GM23338 (cell line): Measurements from ENCODE around the gene HSD17B1. TPM values are rescaled to one million over a fixed set of nuclear protein-coding genes. Genes with fewer than 3 reads are reported as not detected.

Experiments used
- ATAC-seq: fragments of 200-7000 bp; cut with Tn5 transposase; 3 replicates; pipeline ENCODE4 v1.9.1; 2020
- DNase-seq: peaks from one replicate; pipeline ENCODE4 v3.0.0-alpha.2; 2015; ENCODE audit warnings: low spot score
- H2AFZ ChIP-seq: fragments of 200-600 bp; sonication (generic); 2 replicates; pipeline ENCODE4 v1.8.0; 2016; ENCODE audit warnings: antibody characterized with exemption, mild to moderate bottlenecking, moderate library complexity
- H3F3A ChIP-seq: fragments of 200-600 bp; sonication (generic); replicated peaks from 2 replicates; pipeline ENCODE4 v1.8.0; 2017; ENCODE audit warnings: antibody characterized with exemption, mixed run types, low read depth
- H3K27ac ChIP-seq: fragments of 200-600 bp; sonication (generic); 2 replicates; pipeline ENCODE4 v1.6.1; 2016; ENCODE audit warnings: low read depth
- H3K27me3 ChIP-seq: fragments of 200-600 bp; sonication (generic); 2 replicates; pipeline ENCODE4 v1.8.0; 2016; ENCODE audit warnings: mild to moderate bottlenecking, mixed run types, moderate library complexity; ENCODE audit not compliant: insufficient read depth
- H3K36me3 ChIP-seq: fragments of 200-600 bp; sonication (generic); 2 replicates; pipeline ENCODE4 v1.8.0; 2016; ENCODE audit warnings: mild to moderate bottlenecking; ENCODE audit not compliant: insufficient read depth
- H3K4me1 ChIP-seq: fragments of 200-600 bp; sonication (generic); 2 replicates; pipeline ENCODE4 v1.8.0; 2016; ENCODE audit warnings: mild to moderate bottlenecking, moderate library complexity; ENCODE audit not compliant: insufficient read depth
- H3K4me2 ChIP-seq: fragments of 200-600 bp; sonication (generic); 2 replicates; pipeline ENCODE4 v1.7.1; 2017; ENCODE audit warnings: mixed run types
- H3K4me3 ChIP-seq: fragments of 200-600 bp; sonication (generic); 2 replicates; pipeline ENCODE4 v1.6.1; 2016; ENCODE audit warnings: mixed run types
- H3K79me2 ChIP-seq: fragments of 200-600 bp; sonication (generic); replicated peaks from 2 replicates; pipeline ENCODE4 v1.8.0; 2017; ENCODE audit warnings: mild to moderate bottlenecking; ENCODE audit not compliant: insufficient read depth
- H3K9me2 ChIP-seq: fragments of 200-600 bp; sonication (generic); 2 replicates; pipeline ENCODE4 v1.8.0; 2017; ENCODE audit not compliant: insufficient read depth
- H4K20me1 ChIP-seq: fragments of 200-600 bp; sonication (generic); replicated peaks from 2 replicates; pipeline ENCODE4 v1.8.0; 2017; ENCODE audit warnings: mild to moderate bottlenecking; ENCODE audit not compliant: insufficient read depth
- H3K27ac Mint-ChIP-seq: 2 replicates; pipeline ENCODE4 v1.8.0; 2020; ENCODE audit warnings: inconsistent platforms, mild to moderate bottlenecking, moderate library complexity, mixed read lengths
- H3K27me3 Mint-ChIP-seq: 3 replicates; pipeline ENCODE4 v1.8.0; 2022; ENCODE audit warnings: low read depth, mild to moderate bottlenecking, moderate library complexity, mixed read lengths, inconsistent platforms; ENCODE audit not compliant: insufficient read depth, poor library complexity
- H3K36me3 Mint-ChIP-seq: 3 replicates; pipeline ENCODE4 v1.8.0; 2021; ENCODE audit warnings: low read depth, mild to moderate bottlenecking, inconsistent platforms, moderate library complexity, mixed read lengths
- H3K4me1 Mint-ChIP-seq: 3 replicates; pipeline ENCODE4 v1.8.0; 2020; ENCODE audit warnings: mild to moderate bottlenecking, inconsistent platforms, mixed read lengths
- H3K4me3 Mint-ChIP-seq: 3 replicates; pipeline ENCODE4 v1.8.0; 2021; ENCODE audit warnings: moderate library complexity, mild to moderate bottlenecking, inconsistent platforms, mixed read lengths
- H3K9me3 Mint-ChIP-seq: 3 replicates; pipeline ENCODE4 v1.8.0; 2020; ENCODE audit warnings: moderate library complexity, mild to moderate bottlenecking, inconsistent platforms, mixed read lengths
- CREB1 ChIP-seq: fragments of 250-450 bp; sonication (Bioruptor Pico); IDR thresholded peaks from 2 replicates; pipeline ENCODE4 v1.5.0; 2020; ENCODE audit warnings: low read depth, mild to moderate bottlenecking, moderate library complexity
- ZNF331 ChIP-seq: fragments of 250-450 bp; sonication (Bioruptor Pico); IDR thresholded peaks from 2 replicates; pipeline ENCODE4 v1.5.0; 2020; ENCODE audit warnings: low read depth, mild to moderate bottlenecking, moderate library complexity
- polyA plus RNA-seq: library from polyadenylated mRNA; unstranded; fragments of >200 nt; fragmentation: Nextera tagmentation; extraction: Ambion mirVana; gene quantifications from 2 replicates; pipeline ENCODE4 v1.2.1, GENCODE V29; 2016
- total RNA-seq: library from RNA; depleted of rRNA; stranded (reverse); fragments of >200 nt; shearing (Covaris generic); gene quantifications from 2 replicates; pipeline ENCODE4 v1.2.3, GENCODE V29; 2014
- TF ChIP-seq, protein P1 (sequence below): IDR thresholded peaks from one replicate; pipeline ENCODE4 v1.6.1; 2018; ENCODE audit warnings: antibody characterized with exemption; ENCODE audit not compliant: unreplicated experiment
- TF ChIP-seq, protein P2 (sequence below), 2 experiments: fragments of 200-600 bp in 1 of 2; sonication (generic) in 1 of 2; conservative IDR thresholded peaks; 2 replicates each; pipeline versions ENCODE4 v1.5.1 to v1.6.1; 2016 to 2017; ENCODE audit warnings: antibody characterized with exemption in 2 of 2, low read depth in 2 of 2, mild to moderate bottlenecking in 2 of 2, moderate library complexity in 1 of 2

Gene HSD17B1
- total and polyA plus RNA-seq, 2 experiments from 2014 or later: 0.97 to 1.7 TPM

DNA sequence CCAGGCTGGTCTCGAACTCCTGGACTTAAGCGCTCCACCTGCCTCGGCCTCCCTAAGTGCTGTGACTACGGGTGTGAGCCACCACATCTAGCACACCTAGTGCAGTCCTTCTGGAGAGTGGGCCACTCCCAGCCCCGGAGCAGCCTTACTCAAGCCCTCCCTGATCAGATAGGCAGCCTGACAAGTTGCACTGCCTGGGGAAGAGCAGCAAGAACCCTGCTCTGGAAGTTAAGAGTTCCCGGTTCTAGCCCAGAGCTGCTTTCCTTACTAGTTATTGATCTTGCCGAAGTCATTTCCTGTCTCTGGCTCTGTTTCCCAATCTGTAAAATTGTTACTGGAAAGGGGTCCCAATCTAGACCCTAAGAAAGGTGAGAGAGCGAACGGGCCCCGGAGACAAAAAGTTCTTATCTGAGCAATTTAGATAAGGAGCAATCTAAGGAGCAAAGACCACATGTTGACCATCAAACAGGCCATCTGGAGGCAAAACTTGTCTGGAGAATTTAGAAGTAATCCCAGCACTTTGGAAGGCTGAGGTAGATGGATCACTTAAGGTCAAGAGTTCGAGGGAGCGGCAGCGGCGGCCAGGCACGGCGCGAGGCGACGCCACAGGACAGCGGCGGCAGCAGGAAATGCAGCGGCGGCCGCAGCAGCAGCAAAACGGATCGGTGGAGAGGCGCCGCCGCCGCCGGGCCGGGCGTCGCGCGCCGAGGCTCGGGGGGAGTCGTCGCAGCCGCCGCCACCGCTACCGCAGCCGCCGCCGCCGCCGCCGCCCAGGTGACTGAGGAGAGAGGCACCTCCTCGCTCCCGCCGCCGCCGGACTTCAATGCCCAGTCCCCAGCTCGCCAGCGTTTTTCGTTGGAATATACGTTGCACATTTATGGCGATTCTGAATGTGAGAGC lies 21.0 kb upstream of the HSD17B1 start:
- no peaks in the 10 kb centered on the region for H4K20me1 ChIP-seq
- H2AFZ ChIP-seq: peak overlapping the region; percentile 94
- H3K4me2 ChIP-seq: peak overlapping the region; percentile 80
- TF ChIP-seq, protein P1, sequence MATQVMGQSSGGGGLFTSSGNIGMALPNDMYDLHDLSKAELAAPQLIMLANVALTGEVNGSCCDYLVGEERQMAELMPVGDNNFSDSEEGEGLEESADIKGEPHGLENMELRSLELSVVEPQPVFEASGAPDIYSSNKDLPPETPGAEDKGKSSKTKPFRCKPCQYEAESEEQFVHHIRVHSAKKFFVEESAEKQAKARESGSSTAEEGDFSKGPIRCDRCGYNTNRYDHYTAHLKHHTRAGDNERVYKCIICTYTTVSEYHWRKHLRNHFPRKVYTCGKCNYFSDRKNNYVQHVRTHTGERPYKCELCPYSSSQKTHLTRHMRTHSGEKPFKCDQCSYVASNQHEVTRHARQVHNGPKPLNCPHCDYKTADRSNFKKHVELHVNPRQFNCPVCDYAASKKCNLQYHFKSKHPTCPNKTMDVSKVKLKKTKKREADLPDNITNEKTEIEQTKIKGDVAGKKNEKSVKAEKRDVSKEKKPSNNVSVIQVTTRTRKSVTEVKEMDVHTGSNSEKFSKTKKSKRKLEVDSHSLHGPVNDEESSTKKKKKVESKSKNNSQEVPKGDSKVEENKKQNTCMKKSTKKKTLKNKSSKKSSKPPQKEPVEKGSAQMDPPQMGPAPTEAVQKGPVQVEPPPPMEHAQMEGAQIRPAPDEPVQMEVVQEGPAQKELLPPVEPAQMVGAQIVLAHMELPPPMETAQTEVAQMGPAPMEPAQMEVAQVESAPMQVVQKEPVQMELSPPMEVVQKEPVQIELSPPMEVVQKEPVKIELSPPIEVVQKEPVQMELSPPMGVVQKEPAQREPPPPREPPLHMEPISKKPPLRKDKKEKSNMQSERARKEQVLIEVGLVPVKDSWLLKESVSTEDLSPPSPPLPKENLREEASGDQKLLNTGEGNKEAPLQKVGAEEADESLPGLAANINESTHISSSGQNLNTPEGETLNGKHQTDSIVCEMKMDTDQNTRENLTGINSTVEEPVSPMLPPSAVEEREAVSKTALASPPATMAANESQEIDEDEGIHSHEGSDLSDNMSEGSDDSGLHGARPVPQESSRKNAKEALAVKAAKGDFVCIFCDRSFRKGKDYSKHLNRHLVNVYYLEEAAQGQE: no peak
- TF ChIP-seq, protein P2, sequence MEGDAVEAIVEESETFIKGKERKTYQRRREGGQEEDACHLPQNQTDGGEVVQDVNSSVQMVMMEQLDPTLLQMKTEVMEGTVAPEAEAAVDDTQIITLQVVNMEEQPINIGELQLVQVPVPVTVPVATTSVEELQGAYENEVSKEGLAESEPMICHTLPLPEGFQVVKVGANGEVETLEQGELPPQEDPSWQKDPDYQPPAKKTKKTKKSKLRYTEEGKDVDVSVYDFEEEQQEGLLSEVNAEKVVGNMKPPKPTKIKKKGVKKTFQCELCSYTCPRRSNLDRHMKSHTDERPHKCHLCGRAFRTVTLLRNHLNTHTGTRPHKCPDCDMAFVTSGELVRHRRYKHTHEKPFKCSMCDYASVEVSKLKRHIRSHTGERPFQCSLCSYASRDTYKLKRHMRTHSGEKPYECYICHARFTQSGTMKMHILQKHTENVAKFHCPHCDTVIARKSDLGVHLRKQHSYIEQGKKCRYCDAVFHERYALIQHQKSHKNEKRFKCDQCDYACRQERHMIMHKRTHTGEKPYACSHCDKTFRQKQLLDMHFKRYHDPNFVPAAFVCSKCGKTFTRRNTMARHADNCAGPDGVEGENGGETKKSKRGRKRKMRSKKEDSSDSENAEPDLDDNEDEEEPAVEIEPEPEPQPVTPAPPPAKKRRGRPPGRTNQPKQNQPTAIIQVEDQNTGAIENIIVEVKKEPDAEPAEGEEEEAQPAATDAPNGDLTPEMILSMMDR (conservative IDR thresholded peaks at IDR 0.05; ENCODE audit: low read depth in 2 of 2): peak; percentile 29 to 38
- H3K36me3 ChIP-seq: no peaks in the 10 kb centered on the region
- peak; percentile 80 for DNase-seq
- Mint-ChIP-seq H3K27ac (no peak overlapping the region), H3K4me1 (peaks cover 8% of the 10 kb centered on the region), H3K4me3 (peak overlapping the region; percentile 59), H3K36me3 (no peaks in the 10 kb centered on the region), H3K27me3 (peaks cover 21% of the 10 kb centered on the region), H3K9me3 (no peaks in the 10 kb centered on the region; the same call in 2 of the 3 replicates)
- H3K4me3 ChIP-seq: peak overlapping the region; percentile 55
- no peak overlapping the region for H3K27ac ChIP-seq
- H3K4me1 ChIP-seq: peaks cover 10% of the 10 kb centered on the region
- H3K27me3 ChIP-seq: peaks cover 32% of the 10 kb centered on the region
- peaks cover 19% of the 10 kb centered on the region; the same call in 1 of the 2 replicates for H3F3A ChIP-seq
- no peaks in the 10 kb centered on the region for H3K79me2 ChIP-seq
- ATAC-seq: peak; percentile 20
- no peaks in the 10 kb centered on the region for H3K9me2 ChIP-seq

DNA sequence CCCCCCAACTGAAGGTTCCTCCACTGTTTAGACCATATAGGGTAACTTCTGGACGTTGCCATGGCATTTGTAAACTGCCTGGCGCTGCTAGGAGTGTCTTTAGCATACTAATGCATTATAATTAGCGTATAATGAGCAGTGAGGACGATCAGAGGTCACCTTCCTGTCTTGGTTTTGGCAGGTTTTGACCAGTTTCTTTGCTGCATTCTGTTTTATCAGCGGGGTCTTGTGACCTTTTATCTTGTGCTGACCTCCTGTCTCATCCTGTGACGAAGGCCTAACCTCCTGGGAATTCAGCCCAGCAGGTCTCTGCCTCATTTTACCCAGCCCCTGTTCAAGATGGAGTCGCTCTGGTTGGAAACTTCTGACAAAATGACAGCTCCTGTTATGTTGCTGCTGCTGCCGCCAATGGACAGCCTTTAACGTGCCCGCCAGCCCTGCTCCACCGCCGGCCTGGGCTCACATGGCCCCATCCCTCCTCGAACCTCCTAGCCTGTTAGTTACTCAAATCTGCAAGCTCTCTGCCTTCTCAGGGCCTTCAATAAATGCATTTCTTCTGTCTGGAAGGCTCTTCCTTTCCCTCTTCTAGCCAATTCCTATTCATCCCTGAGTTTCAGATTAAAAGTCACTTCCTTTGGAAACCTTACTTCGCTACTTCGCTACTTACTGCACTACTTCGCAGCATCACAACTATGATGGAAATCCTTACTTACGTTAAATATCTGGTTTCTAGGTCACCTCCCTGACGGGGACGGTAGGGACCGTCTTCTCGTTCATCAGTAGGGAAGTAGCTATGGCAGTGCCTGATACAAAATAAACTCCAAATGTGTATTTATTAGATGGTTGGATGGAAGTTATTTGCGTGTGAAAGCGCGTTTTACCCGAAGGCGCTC lies 17.3 kb upstream of the HSD17B1 start:
- no peaks in the 10 kb centered on the region for H3K9me2 ChIP-seq
- H3K4me3 ChIP-seq: peak overlapping the region; percentile 68
- 0 out of 2 replicates have a peak overlapping the region, but pooled peaks have one; percentile 57 for H3K27ac ChIP-seq
- H3F3A ChIP-seq: peaks cover 24% of the 10 kb centered on the region; the same call in 1 of the 2 replicates
- no peak for DNase-seq
- peaks cover 14% of the 10 kb centered on the region for H3K36me3 Mint-ChIP-seq
- peak overlapping the region; percentile 74 for H3K4me2 ChIP-seq
- no peaks in the 10 kb centered on the region for H3K36me3 ChIP-seq
- peak overlapping the region; percentile 70 for H3K4me3 Mint-ChIP-seq
- TF ChIP-seq CREB1 (CRISPR knock-in tag) (peak; percentile 3; the same call in 1 of the 2 replicates), ZNF331 (CRISPR knock-in tag) (no peak)
- H2AFZ ChIP-seq: no peak overlapping the region
- H4K20me1 ChIP-seq: no peaks in the 10 kb centered on the region
- no peaks in the 10 kb centered on the region for H3K79me2 ChIP-seq
- H3K27me3 ChIP-seq: peaks cover 32% of the 10 kb centered on the region
- no peak overlapping the region for H3K27ac Mint-ChIP-seq
- peak; percentile 10 for ATAC-seq
- H3K27me3 Mint-ChIP-seq: peaks cover 16% of the 10 kb centered on the region
- H3K9me3 Mint-ChIP-seq: no peaks in the 10 kb centered on the region; the same call in 2 of the 3 replicates
- peaks cover 18% of the 10 kb centered on the region for H3K4me1 Mint-ChIP-seq
- H3K4me1 ChIP-seq: peaks cover 18% of the 10 kb centered on the region
